Fibroblast of mammary gland (primary cell): ENCODE data around the gene MAML3.
A peak's percentile ranks its signal among the peaks of the same experiment; 100 is the strongest.

ENCODE experiments used
- DNase-seq: peaks from one replicate; pipeline ENCODE4 v3.0.0-alpha.2; 2010; ENCODE audit warnings: low read depth
- H3K4me3 ChIP-seq: 2 replicates; pipeline ENCODE4 v1.5.1; 2011; ENCODE audit warnings: low read depth, mild to moderate bottlenecking, low read length, moderate library complexity; ENCODE audit not compliant: control insufficient read depth
- TF ChIP-seq, protein P1 (sequence below): conservative IDR thresholded peaks from 2 replicates; pipeline ENCODE4 v1.5.1; 2011; ENCODE audit warnings: low read depth, low read length, inconsistent platforms; ENCODE audit not compliant: control insufficient read depth, insufficient read depth

The MAML3 gene

DNA sequence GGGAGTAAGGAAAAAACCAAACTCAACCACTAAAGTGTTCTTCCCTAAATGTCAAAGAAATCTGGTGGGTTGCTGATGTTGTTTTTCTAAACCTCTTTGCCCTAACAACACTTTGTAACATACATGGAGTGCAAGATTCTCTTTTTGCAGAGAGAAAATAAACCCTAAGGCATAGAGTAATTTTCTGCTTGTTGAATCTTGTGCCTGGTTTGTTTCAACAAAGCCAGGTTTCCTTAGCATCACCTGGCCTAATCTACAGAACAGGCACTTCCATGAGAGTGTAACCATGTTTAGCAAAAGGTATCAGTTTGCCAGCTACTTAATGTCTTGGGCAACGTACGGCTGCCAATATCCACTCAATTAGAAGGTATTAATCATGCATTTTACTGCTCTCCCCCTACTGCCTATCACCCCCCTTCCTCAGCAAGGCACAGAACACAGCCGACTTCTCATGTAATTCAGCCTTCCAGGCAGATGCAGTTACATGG is 219.2 kb downstream of the MAML3 start:
- TF ChIP-seq, protein P1, sequence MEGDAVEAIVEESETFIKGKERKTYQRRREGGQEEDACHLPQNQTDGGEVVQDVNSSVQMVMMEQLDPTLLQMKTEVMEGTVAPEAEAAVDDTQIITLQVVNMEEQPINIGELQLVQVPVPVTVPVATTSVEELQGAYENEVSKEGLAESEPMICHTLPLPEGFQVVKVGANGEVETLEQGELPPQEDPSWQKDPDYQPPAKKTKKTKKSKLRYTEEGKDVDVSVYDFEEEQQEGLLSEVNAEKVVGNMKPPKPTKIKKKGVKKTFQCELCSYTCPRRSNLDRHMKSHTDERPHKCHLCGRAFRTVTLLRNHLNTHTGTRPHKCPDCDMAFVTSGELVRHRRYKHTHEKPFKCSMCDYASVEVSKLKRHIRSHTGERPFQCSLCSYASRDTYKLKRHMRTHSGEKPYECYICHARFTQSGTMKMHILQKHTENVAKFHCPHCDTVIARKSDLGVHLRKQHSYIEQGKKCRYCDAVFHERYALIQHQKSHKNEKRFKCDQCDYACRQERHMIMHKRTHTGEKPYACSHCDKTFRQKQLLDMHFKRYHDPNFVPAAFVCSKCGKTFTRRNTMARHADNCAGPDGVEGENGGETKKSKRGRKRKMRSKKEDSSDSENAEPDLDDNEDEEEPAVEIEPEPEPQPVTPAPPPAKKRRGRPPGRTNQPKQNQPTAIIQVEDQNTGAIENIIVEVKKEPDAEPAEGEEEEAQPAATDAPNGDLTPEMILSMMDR: no peak
- no peak overlapping the region for H3K4me3 ChIP-seq
- no peak for DNase-seq

DNA sequence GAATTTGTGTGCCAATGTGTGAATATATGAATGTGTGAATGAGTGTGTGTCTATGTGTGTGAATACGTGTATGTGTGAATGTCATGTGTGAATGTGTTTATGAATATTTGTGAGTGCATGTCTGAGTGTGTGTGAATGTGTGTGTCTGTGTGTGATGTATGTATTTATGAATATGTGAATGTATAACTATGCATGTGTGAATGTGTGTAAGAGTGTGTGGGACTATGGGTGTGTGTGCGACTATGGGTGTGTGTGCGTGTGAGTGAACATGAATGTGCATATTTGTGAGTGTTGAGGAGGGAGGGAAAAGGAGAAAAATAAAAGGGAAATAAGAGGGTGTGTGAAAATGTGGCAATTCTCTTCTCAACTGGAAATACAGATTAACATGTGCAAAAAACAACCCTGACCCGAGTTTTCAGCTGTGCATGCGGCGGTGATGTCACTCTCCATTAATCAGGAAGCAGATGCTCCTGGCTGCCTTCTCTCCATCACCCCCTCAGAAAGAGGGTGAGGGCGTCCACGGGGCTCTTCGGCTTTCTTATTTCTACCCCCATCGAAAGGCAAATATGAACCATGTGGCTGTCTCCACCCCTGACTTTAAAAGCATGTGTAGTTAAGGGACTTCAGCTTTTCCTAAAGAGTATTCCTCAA is 219.8 kb downstream of the MAML3 start:
- no peak overlapping the region for H3K4me3 ChIP-seq
- TF ChIP-seq, protein P1: no peak
- DNase-seq: peak; percentile 57

DNA sequence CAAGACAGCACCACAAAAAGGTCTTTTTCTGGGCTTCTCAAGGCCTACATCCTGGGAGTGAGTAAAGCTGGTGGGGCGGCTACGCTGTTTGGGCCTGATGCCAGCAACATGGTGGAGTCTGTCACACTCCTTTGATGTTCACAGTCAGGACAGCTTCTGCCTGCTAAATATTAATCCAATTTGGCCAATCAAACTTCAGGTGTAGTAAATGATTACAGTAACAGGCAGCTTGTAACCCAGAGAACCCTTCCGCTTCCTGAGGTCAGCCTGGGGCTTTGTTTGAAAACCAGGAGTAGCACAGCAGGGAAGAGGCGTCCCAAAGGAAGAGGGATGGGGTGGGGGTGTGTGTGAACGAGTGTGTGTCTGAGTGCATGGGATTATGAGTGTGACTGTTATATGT is 220.4 kb downstream of the MAML3 start:
- DNase-seq: no peak
- TF ChIP-seq, protein P1: no peak
- H3K4me3 ChIP-seq: no peak overlapping the region

DNA sequence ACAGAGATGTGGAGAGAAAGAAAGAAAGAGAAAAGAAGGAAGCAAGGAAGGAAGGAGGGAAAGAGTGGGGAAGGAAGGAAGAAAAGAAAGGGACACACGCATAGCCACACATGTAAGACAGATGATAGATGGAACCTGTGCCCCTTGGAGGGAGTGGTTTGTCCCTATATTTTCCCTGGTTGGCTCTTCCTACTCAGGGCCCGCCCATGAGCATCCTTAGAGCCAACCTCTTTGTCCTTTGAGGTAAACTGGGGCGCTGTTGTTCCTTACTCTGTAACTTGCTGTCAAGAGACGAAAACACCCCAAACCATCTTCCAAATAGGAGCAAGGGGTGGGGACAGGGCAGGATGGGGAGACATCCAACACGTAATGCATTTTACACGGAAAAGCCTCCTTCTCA is 220.9 kb downstream of the MAML3 start:
- no peak overlapping the region for H3K4me3 ChIP-seq
- TF ChIP-seq, protein P1: no peak
- DNase-seq: no peak

DNA sequence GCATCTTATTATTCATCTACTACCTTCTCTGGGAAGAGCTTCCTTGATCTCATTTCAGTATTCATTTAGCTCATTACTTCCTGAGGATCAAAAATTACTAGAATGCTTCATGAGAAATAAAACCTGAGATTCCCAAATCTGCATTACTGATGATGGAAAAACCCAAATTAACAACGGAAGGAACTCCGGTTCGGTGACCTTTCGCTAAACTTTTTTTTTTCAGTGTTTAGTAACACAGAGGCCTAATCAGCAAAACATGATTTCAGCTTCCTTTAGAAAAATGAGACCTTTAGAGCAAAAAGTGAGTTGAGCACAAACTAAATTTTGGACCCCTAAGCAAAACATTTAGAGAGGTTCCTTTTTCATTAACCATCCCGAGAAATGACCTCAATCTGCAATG is 229.2 kb downstream of the MAML3 start:
- DNase-seq: no peak
- TF ChIP-seq, protein P1: no peak
- no peak overlapping the region for H3K4me3 ChIP-seq

GRCh38 chr4:139922406-139923024 is 231.5 kb downstream of the MAML3 start:
- H3K4me3 ChIP-seq: no peak overlapping the region
- TF ChIP-seq, protein P1: no peak
- DNase-seq: peak; percentile 50
